HG03135 (cell line): ENCODE measurements around the gene VTI1A.

Experiments
- ATAC-seq: cut with Tn5 transposase; IDR thresholded peaks from one replicate; pipeline ENCODE4 v1.9.1; 2021; ENCODE audit warnings: mild to moderate bottlenecking, moderate library complexity; ENCODE audit not compliant: unreplicated experiment

The VTI1A gene

GRCh38 chr10:112502536-112502935 is 55.5 kb downstream of the VTI1A start:
- no peak for ATAC-seq

- ATAC-seq: no peak
These were observed 56.6 kb downstream of the VTI1A start for GRCh38 chr10:112503643-112504042.

- no peak for ATAC-seq
These were observed 60.0 kb downstream of the VTI1A start for GRCh38 chr10:112507046-112507445.

- ATAC-seq: no peak
These were observed 61.0 kb downstream of the VTI1A start for GRCh38 chr10:112507988-112508387.

GRCh38 chr10:112509558-112510291 is 62.7 kb downstream of the VTI1A start:
- ATAC-seq: no peak

GRCh38 chr10:112510384-112510783 is 63.4 kb downstream of the VTI1A start:
- no peak for ATAC-seq

- ATAC-seq: no peak
These were observed 65.3 kb downstream of the VTI1A start for GRCh38 chr10:112512294-112512693.

- ATAC-seq: no peak
These were observed 68.1 kb downstream of the VTI1A start for GRCh38 chr10:112515126-112515525.

- ATAC-seq: no peak
These were observed 68.8 kb downstream of the VTI1A start for GRCh38 chr10:112515852-112516251.

GRCh38 chr10:112517451-112517862 is 70.4 kb downstream of the VTI1A start:
- ATAC-seq: no peak

GRCh38 chr10:112519133-112519761 is 72.2 kb downstream of the VTI1A start:
- no peak for ATAC-seq

- ATAC-seq: no peak
These were observed 73.9 kb downstream of the VTI1A start for GRCh38 chr10:112520914-112521313.

GRCh38 chr10:112524641-112525040 is 77.6 kb downstream of the VTI1A start:
- no peak for ATAC-seq

GRCh38 chr10:112525200-112525599 is 78.2 kb downstream of the VTI1A start:
- ATAC-seq: no peak

GRCh38 chr10:112526139-112526538 is 79.1 kb downstream of the VTI1A start:
- ATAC-seq: peak; percentile 75

GRCh38 chr10:112526906-112527305 is 79.9 kb downstream of the VTI1A start:
- no peak for ATAC-seq

- ATAC-seq: no peak
These were observed 81.2 kb downstream of the VTI1A start for GRCh38 chr10:112528235-112528634.

GRCh38 chr10:112531421-112531820 is 84.4 kb downstream of the VTI1A start:
- no peak for ATAC-seq

- ATAC-seq: peak; percentile 99
These were observed 85.2 kb downstream of the VTI1A start for GRCh38 chr10:112532189-112532588.

GRCh38 chr10:112532956-112533355 is 85.9 kb downstream of the VTI1A start:
- ATAC-seq: no peak

- ATAC-seq: no peak
These were observed 86.9 kb downstream of the VTI1A start for GRCh38 chr10:112533916-112534315.

GRCh38 chr10:112535531-112535951 is 88.5 kb downstream of the VTI1A start:
- ATAC-seq: peak; percentile 45
